Body of pancreas (tissue), 4 donors: ENCODE measurements around the gene EIF3K. TPM values are rescaled to one million over a fixed set of nuclear protein-coding genes. Genes with fewer than 3 reads are reported as not detected.

Experiments used
- ATAC-seq: fragments of 150-250 bp; one replicate; pipeline ENCODE4 v1.9.1; 2016
- DNase-seq, 4 donors: peaks; one replicate each; pipeline ENCODE4 v3.0.0-alpha.2; 2019
- H3K27ac ChIP-seq, 4 donors: fragments of 200-600 bp; sonication (generic); 1 replicate in 3 of 4; 2 replicates in 1 of 4; pipeline versions ENCODE4 v1.5.1 to v1.6.1; 2016 to 2019; ENCODE audit warnings: mild to moderate bottlenecking in 1 of 4, mixed read lengths in 1 of 4, moderate library complexity in 1 of 4
- H3K27me3 ChIP-seq, 2 donors: fragments of 200-600 bp; sonication (generic); one replicate each; pipeline ENCODE4 v1.6.0; 2016; ENCODE audit warnings: mild to moderate bottlenecking in 1 of 2
- H3K36me3 ChIP-seq, 2 donors: fragments of 200-600 bp; sonication (generic); replicated peaks in 1 of 2; 2 replicates each; pipeline ENCODE4 v1.5.1; 2016; ENCODE audit warnings: low read depth in 2 of 2; ENCODE audit not compliant: insufficient read depth in 1 of 2
- H3K4me1 ChIP-seq: fragments of 200-600 bp; sonication (generic); one replicate; pipeline ENCODE4 v1.6.0; 2016
- H3K4me3 ChIP-seq, 2 donors: fragments of 200-600 bp; sonication (generic); 1 replicate in 1 of 2; 2 replicates in 1 of 2; pipeline ENCODE4 v1.5.1; 2016 to 2019
- H3K9me3 ChIP-seq, 3 donors: fragments of 200-600 bp; sonication (generic); 1 replicate in 2 of 3; 2 replicates in 1 of 3; pipeline ENCODE4 v1.5.1; 2016
- POLR2A ChIP-seq, 3 donors: fragments of 450-650 bp; IDR thresholded peaks; one replicate each; pipeline ENCODE4 v1.6.1; 2016; ENCODE audit warnings: antibody characterized with exemption in 3 of 3, mild to moderate bottlenecking in 2 of 3
- WGBS, 2 donors: methylation state at CpG; one replicate each; pipeline ENCODE4 v1.1.5; 2017; 5-methylcytosine and 5-hydroxymethylcytosine counted together
- intact Hi-C: fragments of 100-400 bp; cut with DNase I; formaldehyde crosslinking; loops from one replicate; pipeline ENCODE4 v1.15.1; 2023
- total RNA-seq, 2 donors: library from RNA; depleted of rRNA; stranded (reverse); fragments of >200 nt; gene quantifications; one replicate each; pipeline ENCODE4 v1.1.0, GENCODE V29; 2016
- TF ChIP-seq, protein P1 (sequence below), 7 experiments: fragments of 450-650 bp in 4 of 7; fragments of 200-600 bp in 3 of 7; sonication (generic) in 3 of 7; IDR thresholded peaks; one replicate each; pipeline ENCODE4 v1.5.1; 2016 to 2019; ENCODE audit warnings: antibody characterized with exemption in 7 of 7

The EIF3K gene
- total RNA-seq, 2 donors from 2014 or later: 108 to 169 TPM

DNA sequence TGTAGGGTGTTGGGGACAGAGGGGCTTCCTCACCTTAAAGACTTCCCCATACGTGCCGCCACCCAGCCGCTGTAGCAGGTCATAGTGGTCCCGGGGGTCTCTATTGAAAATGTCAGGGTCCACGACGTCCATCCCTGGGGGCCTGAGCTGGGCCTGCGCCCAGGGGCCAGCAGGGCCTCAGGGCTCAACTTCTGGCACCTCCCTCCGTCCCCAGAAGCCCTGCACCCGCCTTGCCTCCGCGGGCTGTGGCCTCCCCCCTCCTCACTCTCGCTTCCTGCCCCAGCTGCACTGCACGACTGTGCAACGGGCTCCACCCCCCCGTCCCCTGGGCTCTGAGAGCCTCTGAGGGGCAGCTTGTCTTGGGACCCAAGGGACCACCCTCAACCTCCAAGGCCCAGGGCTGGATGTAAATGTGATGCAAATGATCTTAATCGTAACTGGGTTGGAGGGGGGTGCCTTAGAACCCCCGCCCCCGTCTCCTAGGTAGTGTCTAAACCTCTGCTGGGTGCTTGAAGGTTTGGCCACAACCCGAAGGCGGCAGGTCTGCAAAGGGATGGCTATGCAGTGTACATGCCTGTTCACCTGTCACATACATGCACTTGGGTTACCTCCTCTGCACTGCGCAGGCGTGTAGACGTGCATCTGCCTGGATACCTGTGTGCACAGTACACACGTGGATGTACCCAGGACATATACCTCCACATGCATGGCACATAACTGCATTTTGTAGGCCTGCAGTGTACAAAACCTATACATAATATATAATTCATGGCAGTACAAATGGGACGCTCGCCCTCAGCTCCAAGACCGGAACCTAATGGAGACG, 1.0 kb upstream of the EIF3K start, which contains the start of gene MAP4K1:
TSS of gene MAP4K1 (minus strand) at position 190 of the 826 bp plus-strand sequence. CDS start at position 132, 58 bp downstream.
- Histone ChIP-seq H3K36me3 (peaks cover 0 to 3% of the 10 kb centered on the region in 2 donors), H3K9me3 (no peaks in the 10 kb centered on the region), H3K27me3 (no peaks in the 10 kb centered on the region), H3K4me3 (peak within 1 kb of the TSS; percentile 12 to 24), H3K27ac (peak within 1 kb of the TSS in 3 of 4 donors; percentile 59 to 78 (median 76)), H3K4me1 (peaks cover 17% of the 10 kb centered on the region)
- ATAC-seq (no peak), DNase-seq (peak; percentile 27 to 44 (median 34))
- TF ChIP-seq, protein P1, sequence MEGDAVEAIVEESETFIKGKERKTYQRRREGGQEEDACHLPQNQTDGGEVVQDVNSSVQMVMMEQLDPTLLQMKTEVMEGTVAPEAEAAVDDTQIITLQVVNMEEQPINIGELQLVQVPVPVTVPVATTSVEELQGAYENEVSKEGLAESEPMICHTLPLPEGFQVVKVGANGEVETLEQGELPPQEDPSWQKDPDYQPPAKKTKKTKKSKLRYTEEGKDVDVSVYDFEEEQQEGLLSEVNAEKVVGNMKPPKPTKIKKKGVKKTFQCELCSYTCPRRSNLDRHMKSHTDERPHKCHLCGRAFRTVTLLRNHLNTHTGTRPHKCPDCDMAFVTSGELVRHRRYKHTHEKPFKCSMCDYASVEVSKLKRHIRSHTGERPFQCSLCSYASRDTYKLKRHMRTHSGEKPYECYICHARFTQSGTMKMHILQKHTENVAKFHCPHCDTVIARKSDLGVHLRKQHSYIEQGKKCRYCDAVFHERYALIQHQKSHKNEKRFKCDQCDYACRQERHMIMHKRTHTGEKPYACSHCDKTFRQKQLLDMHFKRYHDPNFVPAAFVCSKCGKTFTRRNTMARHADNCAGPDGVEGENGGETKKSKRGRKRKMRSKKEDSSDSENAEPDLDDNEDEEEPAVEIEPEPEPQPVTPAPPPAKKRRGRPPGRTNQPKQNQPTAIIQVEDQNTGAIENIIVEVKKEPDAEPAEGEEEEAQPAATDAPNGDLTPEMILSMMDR (IDR thresholded peaks at IDR 0.05): no peak
- no peak for TF ChIP-seq POLR2A (IDR thresholded peaks at IDR 0.05)
- intact Hi-C loops: loop anchor here (10.0 kb wide), 1 partner anchor 223 kb away; no protein-coding TSS in a partner anchor
- 32 to 76% methylated on average over 5 to 28 of the region's 28 CpGs for WGBS, 2 donors

DNA sequence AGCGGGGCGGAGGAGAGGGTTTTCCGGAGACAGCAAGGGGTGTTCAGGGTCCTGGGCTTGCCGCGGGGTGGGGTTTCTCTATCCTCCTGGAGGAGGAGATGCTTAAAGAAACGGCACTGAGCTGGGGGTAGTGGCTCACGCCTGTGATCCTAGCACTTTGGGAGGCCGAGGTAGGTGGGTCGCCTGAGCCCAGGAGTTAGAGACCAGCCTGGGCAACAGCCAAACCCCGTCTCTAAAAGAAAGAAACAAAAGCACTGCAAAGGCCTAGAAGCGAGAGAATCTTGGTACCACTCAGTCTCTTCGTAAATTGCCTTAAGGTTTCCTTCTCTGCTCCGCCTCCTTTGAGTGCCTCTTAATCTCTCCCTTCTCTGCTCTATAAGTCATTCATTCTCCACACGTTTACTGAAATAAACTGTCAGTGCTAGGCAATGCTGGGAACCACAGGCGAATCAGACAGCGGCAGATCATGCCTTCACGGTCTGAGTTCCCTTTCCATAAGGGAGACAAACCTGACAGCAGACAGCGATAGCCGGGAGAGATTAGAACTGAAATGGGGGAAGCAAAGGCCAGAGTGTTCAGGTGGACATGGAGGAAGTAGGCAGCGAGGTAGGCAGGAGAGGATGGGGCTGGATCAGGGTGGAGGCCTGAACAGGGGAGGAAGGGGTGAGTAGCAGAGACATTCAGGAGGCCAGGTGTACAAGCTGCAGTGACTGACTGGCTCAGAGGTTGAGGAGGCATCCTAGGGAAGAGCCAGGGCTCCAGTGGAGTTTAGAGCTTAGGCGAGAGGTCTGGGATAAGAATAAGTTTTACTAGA, 580 bp downstream of the EIF3K start:
- TF ChIP-seq POLR2A (IDR thresholded peaks at IDR 0.05): no peak
- TF ChIP-seq, protein P1 (IDR thresholded peaks at IDR 0.05): no peak
- 10 to 11% methylated on average over 21 of the region's 21 CpGs for WGBS, 2 donors
- no peaks in the 10 kb centered on the region for H3K27me3 ChIP-seq
- no peaks in the 10 kb centered on the region for H3K9me3 ChIP-seq
- peaks cover 0 to 16% of the 10 kb centered on the region in 2 donors for H3K36me3 ChIP-seq
- peaks cover 17% of the 10 kb centered on the region for H3K4me1 ChIP-seq
- DNase-seq: no peak
- ATAC-seq: no peak
- intact Hi-C loops: loop anchor here (10.0 kb wide), 1 partner anchor 225 kb away; no protein-coding TSS in a partner anchor
- H3K4me3 ChIP-seq: peak overlapping the region; percentile 47 to 93
- peak overlapping the region; percentile 48 to 78 (median 76) for H3K27ac ChIP-seq

DNA sequence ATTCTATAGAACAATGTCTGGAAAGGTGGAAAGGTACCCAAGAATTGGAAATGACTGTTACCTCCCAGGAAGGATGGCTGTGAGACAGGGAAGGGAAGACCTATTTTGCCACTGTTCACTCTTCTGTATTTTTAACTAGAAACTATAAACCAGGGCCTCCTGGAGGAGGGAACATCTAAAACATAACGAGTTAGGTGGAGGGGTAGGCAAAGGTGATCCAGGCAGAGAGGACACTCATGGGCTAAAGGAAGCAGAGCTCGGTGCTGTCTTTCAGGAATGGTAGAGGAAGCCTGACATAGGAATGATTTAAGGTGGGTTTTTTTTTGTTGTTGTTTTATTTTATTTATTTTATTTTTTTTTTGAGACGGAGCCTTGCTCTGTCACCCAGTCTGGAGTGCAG, 5.8 kb downstream of the EIF3K start:
- peaks cover 9 to 33% of the 10 kb centered on the region in 2 donors for H3K36me3 ChIP-seq

DNA sequence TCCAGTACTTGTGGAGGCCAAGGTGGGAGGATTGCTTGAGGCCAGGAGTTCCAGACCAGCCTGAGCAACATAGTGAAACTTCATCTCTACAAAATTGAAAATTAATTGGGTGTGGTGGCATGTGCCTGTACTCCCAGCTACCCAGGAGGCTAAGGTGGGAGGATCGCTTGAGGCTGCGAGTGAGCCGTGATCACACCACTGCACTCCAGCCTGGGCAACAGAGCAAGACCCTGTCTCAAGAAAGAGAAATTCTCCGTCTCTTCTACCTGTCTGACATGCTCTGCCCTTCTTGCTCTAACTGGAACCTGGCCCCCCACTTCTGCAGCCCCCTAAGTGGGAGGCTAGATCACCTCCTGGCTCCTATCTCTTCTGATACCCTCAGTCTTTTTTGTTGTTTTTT, 7.4 kb downstream of the EIF3K start:
- Histone ChIP-seq H3K27me3 (no peaks in the 10 kb centered on the region), H3K4me1 (no peaks in the 10 kb centered on the region), H3K9me3 (no peaks in the 10 kb centered on the region), H3K36me3 (peaks cover 9 to 37% of the 10 kb centered on the region in 2 donors), H3K4me3 (no peak overlapping the region), H3K27ac (no peak overlapping the region)
- WGBS, 2 donors: 95 to 100% methylated on average over 4 of the region's 4 CpGs
- ATAC-seq (no peak), DNase-seq (no peak)
- no peak for TF ChIP-seq POLR2A (IDR thresholded peaks at IDR 0.05)
- TF ChIP-seq, protein P1 (IDR thresholded peaks at IDR 0.05): no peak
- intact Hi-C loops: no loop called here

More for the DNA sequence above, 5.8 kb downstream of the EIF3K start:
- intact Hi-C loops: no loop called here
- H3K27me3 ChIP-seq: no peaks in the 10 kb centered on the region
- peaks cover 6% of the 10 kb centered on the region for H3K4me1 ChIP-seq
- TF ChIP-seq, protein P1 (IDR thresholded peaks at IDR 0.05): no peak
- TF ChIP-seq POLR2A (IDR thresholded peaks at IDR 0.05): no peak
- no peak overlapping the region for H3K4me3 ChIP-seq
- no peaks in the 10 kb centered on the region for H3K9me3 ChIP-seq
- WGBS, 2 donors: 89% methylated on average over 3 of the region's 3 CpGs
- ATAC-seq (no peak), DNase-seq (no peak)
- H3K27ac ChIP-seq: no peak overlapping the region
